Gastrocnemius medialis (tissue), 4 donors: ENCODE measurements around the gene FGFRL1. TPM values are rescaled to one million over a fixed set of nuclear protein-coding genes. Genes with fewer than 3 reads are reported as not detected.
A peak's percentile ranks its signal among the peaks of the same experiment; 100 is the strongest.

Source experiments
- ATAC-seq, 2 donors: fragments of 150-250 bp; one replicate each; pipeline ENCODE4 v1.9.1; 2016
- DNase-seq, 2 donors: peaks; one replicate each; pipeline ENCODE4 v3.0.0-alpha.2; 2019
- H3K27ac ChIP-seq, 4 donors: fragments of 200-600 bp; sonication (generic); 1 replicate in 1 of 4; 2 replicates in 3 of 4; pipeline ENCODE4 v1.5.1; 2016 to 2018; ENCODE audit warnings: mild to moderate bottlenecking in 2 of 4, moderate library complexity in 1 of 4
- H3K27me3 ChIP-seq, 3 donors: fragments of 200-600 bp; sonication (generic) in 2 of 3; 1 replicate in 1 of 3; 2 replicates in 2 of 3; pipeline versions ENCODE4 v1.5.1 to v1.6.0; 2016 to 2019; ENCODE audit warnings: mild to moderate bottlenecking in 1 of 3, moderate library complexity in 1 of 3
- H3K36me3 ChIP-seq, 2 donors: fragments of 200-600 bp; sonication (generic) in 1 of 2; one replicate each; pipeline ENCODE4 v1.5.1; 2017 to 2018
- H3K4me1 ChIP-seq, 2 donors: fragments of 200-600 bp; sonication (generic) in 1 of 2; one replicate each; pipeline ENCODE4 v1.5.1; 2016 to 2017; ENCODE audit warnings: mild to moderate bottlenecking in 2 of 2
- H3K4me3 ChIP-seq, 4 donors: fragments of 200-600 bp; sonication (generic) in 3 of 4; 1 replicate in 1 of 4; 2 replicates in 3 of 4; pipeline ENCODE4 v1.5.1; 2016 to 2019; ENCODE audit warnings: mild to moderate bottlenecking in 2 of 4
- H3K9me3 ChIP-seq, 3 donors: fragments of 200-600 bp; sonication (generic) in 2 of 3; 1 replicate in 1 of 3; 2 replicates in 2 of 3; pipeline ENCODE4 v1.5.1; 2016 to 2019
- CTCF ChIP-seq, 5 experiments: fragments of 450-650 bp in 3 of 5; fragments of 200-600 bp in 2 of 5; sonication (generic) in 2 of 5; IDR thresholded peaks in 4 of 5; conservative IDR thresholded peaks in 1 of 5; 1 replicate in 4 of 5; 2 replicates in 1 of 5; pipeline ENCODE4 v1.5.1; 2016 to 2019; ENCODE audit warnings: antibody characterized with exemption in 5 of 5, mild to moderate bottlenecking in 3 of 5, moderate library complexity in 3 of 5
- POLR2A ChIP-seq, 2 donors: fragments of 450-650 bp; IDR thresholded peaks; one replicate each; pipeline ENCODE4 v1.6.1; 2017; ENCODE audit warnings: antibody characterized with exemption in 2 of 2, mild to moderate bottlenecking in 2 of 2, moderate library complexity in 2 of 2
- in situ Hi-C, 4 donors: fragments of 200-750 bp; cut with MboI; loops; one replicate each; pipeline versions ENCODE4 v1.15.0 to v1.8.0; 2017; ENCODE audit warnings: low sequenced_read_pairs in 4 of 4
- intact Hi-C: fragments of 100-400 bp; cut with DNase I; formaldehyde crosslinking; loops from one replicate; pipeline ENCODE4 v1.15.1; 2023; ENCODE audit warnings: low total_unique reads
- total RNA-seq, 4 donors: library from RNA; depleted of rRNA; stranded (reverse); fragments of >200 nt; gene quantifications; one replicate each; pipeline versions ENCODE4 v1.1.0 to v1.2.3, GENCODE V29; 2016

Gene FGFRL1
- total RNA-seq, result 10 to 100 TPM; 10.4 to 32.4 (median 15.2) TPM

GRCh38 chr4:1011022-1011665 is at the start of gene FGFRL1:
TSS of gene FGFRL1 (plus strand) at chr4:1011626. CDS start at chr4:1012486, 860 bp downstream.
- in situ Hi-C loops (no loop called here), intact Hi-C loops (loop anchor here (2.0 to 10.0 kb wide), 4 partner anchors 228 to 994 kb away; partner anchors contain the start of genes CTBP1, NELFA and UVSSA)
- peak within 1 kb of the TSS; percentile 50 to 64 (median 62) for H3K27ac ChIP-seq
- ATAC-seq (peak; percentile 62 to 63), DNase-seq (peak; percentile 87 to 88)
- peak within 1 kb of the TSS; percentile 63 to 97 (median 74) for H3K4me3 ChIP-seq
- peaks cover 7 to 19% of the 10 kb centered on the region in 2 donors for H3K4me1 ChIP-seq
- H3K27me3 ChIP-seq, result peaks cover 20 to 23% (median 20%) of the 10 kb centered on the region in 3 donors
- TF ChIP-seq POLR2A (IDR thresholded peaks at IDR 0.05) (peak in 1 of 2 donors; percentile 10), CTCF (IDR thresholded peaks at IDR 0.05 in 4 of 5, conservative IDR thresholded peaks at IDR 0.05 in 1 of 5) (no peak)
- no peaks in the 10 kb centered on the region for H3K36me3 ChIP-seq
- H3K9me3 ChIP-seq, result no peaks in the 10 kb centered on the region

- Histone ChIP-seq H3K27me3 (no peaks in the 10 kb centered on the region), H3K4me1 (no peaks in the 10 kb centered on the region), H3K27ac (no peak overlapping the region), H3K36me3 (peaks cover 0 to 7% of the 10 kb centered on the region in 2 donors), H3K4me3 (no peak overlapping the region), H3K9me3 (no peaks in the 10 kb centered on the region)
- DNase-seq (no peak), ATAC-seq (no peak)
- intact Hi-C loops, result no loop called here
- TF ChIP-seq POLR2A (IDR thresholded peaks at IDR 0.05), result no peak
- no peak for TF ChIP-seq CTCF (IDR thresholded peaks at IDR 0.05 in 4 of 5, conservative IDR thresholded peaks at IDR 0.05 in 1 of 5)
- in situ Hi-C loops, result no loop called here
Measured at GRCh38 chr4:962231-963208, 48.9 kb upstream of the FGFRL1 start.

- H3K36me3 ChIP-seq, result peaks cover 0 to 7% of the 10 kb centered on the region in 2 donors
- no peak for ATAC-seq
- intact Hi-C loops (no loop called here), in situ Hi-C loops (no loop called here)
- TF ChIP-seq POLR2A (IDR thresholded peaks at IDR 0.05), result no peak
- TF ChIP-seq CTCF (IDR thresholded peaks at IDR 0.05 in 4 of 5, conservative IDR thresholded peaks at IDR 0.05 in 1 of 5), result no peak
- H3K4me3 ChIP-seq, result no peak overlapping the region
- no peaks in the 10 kb centered on the region for H3K4me1 ChIP-seq
- DNase-seq, result no peak
- H3K27ac ChIP-seq, result no peak overlapping the region
- no peaks in the 10 kb centered on the region for H3K9me3 ChIP-seq
- no peaks in the 10 kb centered on the region for H3K27me3 ChIP-seq
Measured at GRCh38 chr4:963276-964225, 47.9 kb upstream of the FGFRL1 start.

- ATAC-seq, result no peak
- no peak for DNase-seq
- H3K36me3 ChIP-seq, result peaks cover 0 to 7% of the 10 kb centered on the region in 2 donors
- in situ Hi-C loops, result no loop called here
- no peaks in the 10 kb centered on the region for H3K27me3 ChIP-seq
- TF ChIP-seq POLR2A (IDR thresholded peaks at IDR 0.05) (no peak), CTCF (IDR thresholded peaks at IDR 0.05 in 4 of 5, conservative IDR thresholded peaks at IDR 0.05 in 1 of 5) (no peak)
- intact Hi-C loops, result no loop called here
- no peak overlapping the region for H3K4me3 ChIP-seq
- H3K9me3 ChIP-seq, result no peaks in the 10 kb centered on the region
- H3K27ac ChIP-seq, result no peak overlapping the region
- H3K4me1 ChIP-seq, result no peaks in the 10 kb centered on the region
Measured at GRCh38 chr4:964346-965025, 46.9 kb upstream of the FGFRL1 start.
